Measurements from ENCODE around the gene NOTCH1.

Gene NOTCH1

DNA sequence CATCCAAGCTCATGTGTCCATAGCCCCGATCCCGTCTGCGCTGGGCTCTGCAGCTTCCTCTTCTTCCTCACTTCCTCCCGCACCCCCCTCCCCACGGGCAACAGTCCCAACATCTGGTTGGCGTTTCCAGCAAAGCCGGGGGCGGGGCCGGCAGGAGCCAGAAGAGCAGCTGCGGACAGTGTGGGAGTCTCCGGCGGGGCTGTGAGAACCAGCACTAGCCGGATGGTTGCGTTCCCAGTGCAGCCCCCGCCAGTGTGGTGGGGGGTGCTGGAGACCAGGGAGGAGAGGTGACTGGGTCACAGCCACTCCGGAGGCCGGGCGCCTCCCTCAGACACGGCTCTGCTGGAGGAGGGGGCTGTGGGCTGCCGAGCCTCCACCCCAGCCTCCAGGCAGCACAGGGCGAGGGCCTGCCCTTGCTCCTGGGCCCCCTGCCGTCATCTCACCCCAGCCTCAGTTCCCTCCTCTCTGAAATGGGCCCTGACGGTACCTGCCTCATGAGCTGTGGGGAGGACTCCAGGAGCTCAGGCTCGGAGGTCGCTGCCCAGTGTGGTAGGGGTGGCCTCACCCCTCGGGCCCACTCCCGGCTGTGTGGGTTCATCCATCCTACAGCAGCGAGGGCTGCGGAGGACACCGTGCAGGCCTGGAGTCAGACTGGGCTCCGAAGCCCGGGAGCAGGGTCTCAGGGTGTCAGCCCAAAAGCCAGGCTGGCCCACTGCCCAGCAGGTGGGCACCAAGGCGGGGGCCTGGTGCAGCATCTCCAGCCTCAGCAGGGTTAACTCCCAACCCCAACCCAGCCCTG lies 41.5 kb upstream of the NOTCH1 start:
- TF ChIP-seq FOXP2 (optimal IDR thresholded peaks at IDR 0.05; ENCODE audit: borderline replicate concordance, extremely low read depth, extremely low read length, insufficient read depth), result no peak
- TF ChIP-seq SIN3A (IDR thresholded peaks at IDR 0.05; ENCODE audit: borderline replicate concordance, insufficient read depth, low read length), result 0 out of 2 replicates have a peak, but pooled peaks have one; percentile 55
- TF ChIP-seq, protein P1, sequence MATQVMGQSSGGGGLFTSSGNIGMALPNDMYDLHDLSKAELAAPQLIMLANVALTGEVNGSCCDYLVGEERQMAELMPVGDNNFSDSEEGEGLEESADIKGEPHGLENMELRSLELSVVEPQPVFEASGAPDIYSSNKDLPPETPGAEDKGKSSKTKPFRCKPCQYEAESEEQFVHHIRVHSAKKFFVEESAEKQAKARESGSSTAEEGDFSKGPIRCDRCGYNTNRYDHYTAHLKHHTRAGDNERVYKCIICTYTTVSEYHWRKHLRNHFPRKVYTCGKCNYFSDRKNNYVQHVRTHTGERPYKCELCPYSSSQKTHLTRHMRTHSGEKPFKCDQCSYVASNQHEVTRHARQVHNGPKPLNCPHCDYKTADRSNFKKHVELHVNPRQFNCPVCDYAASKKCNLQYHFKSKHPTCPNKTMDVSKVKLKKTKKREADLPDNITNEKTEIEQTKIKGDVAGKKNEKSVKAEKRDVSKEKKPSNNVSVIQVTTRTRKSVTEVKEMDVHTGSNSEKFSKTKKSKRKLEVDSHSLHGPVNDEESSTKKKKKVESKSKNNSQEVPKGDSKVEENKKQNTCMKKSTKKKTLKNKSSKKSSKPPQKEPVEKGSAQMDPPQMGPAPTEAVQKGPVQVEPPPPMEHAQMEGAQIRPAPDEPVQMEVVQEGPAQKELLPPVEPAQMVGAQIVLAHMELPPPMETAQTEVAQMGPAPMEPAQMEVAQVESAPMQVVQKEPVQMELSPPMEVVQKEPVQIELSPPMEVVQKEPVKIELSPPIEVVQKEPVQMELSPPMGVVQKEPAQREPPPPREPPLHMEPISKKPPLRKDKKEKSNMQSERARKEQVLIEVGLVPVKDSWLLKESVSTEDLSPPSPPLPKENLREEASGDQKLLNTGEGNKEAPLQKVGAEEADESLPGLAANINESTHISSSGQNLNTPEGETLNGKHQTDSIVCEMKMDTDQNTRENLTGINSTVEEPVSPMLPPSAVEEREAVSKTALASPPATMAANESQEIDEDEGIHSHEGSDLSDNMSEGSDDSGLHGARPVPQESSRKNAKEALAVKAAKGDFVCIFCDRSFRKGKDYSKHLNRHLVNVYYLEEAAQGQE (IDR thresholded peaks at IDR 0.05; ENCODE audit: insufficient read depth in 1 of 2, low read depth in 2 of 2, low read length in 2 of 2), result peak in 1 of 2 experiments; percentile 33; a peak in 1 of 4 replicates
- no peak for TF ChIP-seq POLR2AphosphoS5 (IDR thresholded peaks at IDR 0.05; ENCODE audit: low read depth, low read length)
- no peak for TF ChIP-seq TAF1 (IDR thresholded peaks at IDR 0.05; ENCODE audit: borderline replicate concordance, insufficient read depth, low read length)

DNA sequence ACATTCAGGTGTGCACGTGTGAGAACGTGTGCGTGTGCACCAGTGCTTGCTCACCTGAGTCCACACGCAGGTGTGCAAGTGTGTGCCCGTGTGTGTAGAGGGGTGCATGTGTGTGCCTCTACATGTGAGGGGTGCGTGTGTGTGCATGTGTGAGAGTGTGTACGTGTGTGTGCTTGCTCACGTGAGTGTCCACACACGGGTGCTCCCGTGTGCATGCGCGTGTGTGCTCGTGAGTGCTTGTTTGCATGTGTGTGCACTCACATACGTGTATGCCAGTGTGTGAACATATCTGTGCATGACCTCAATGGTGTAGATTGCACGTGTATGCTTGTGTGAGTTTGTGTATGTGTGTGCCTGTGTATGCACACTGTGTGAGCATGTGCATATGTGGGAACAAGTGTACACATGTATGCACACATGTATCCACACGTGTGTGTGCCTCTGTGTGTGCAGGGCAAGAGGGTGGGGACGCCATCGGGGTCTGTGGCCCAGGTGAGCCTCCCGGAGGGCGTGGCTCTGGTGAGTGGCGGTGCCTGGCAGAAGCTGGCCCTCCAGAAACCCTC lies 40.6 kb upstream of the NOTCH1 start:
- TF ChIP-seq FOXP2 (optimal IDR thresholded peaks at IDR 0.05; ENCODE audit: borderline replicate concordance, extremely low read depth, extremely low read length, insufficient read depth) (no peak), POLR2AphosphoS5 (IDR thresholded peaks at IDR 0.05; ENCODE audit: low read depth, low read length) (no peak), TAF1 (IDR thresholded peaks at IDR 0.05; ENCODE audit: borderline replicate concordance, insufficient read depth, low read length) (no peak), SIN3A (IDR thresholded peaks at IDR 0.05; ENCODE audit: borderline replicate concordance, insufficient read depth, low read length) (no peak)
- TF ChIP-seq, protein P1 (IDR thresholded peaks at IDR 0.05; ENCODE audit: insufficient read depth in 1 of 2, low read depth in 2 of 2, low read length in 2 of 2), result no peak

DNA sequence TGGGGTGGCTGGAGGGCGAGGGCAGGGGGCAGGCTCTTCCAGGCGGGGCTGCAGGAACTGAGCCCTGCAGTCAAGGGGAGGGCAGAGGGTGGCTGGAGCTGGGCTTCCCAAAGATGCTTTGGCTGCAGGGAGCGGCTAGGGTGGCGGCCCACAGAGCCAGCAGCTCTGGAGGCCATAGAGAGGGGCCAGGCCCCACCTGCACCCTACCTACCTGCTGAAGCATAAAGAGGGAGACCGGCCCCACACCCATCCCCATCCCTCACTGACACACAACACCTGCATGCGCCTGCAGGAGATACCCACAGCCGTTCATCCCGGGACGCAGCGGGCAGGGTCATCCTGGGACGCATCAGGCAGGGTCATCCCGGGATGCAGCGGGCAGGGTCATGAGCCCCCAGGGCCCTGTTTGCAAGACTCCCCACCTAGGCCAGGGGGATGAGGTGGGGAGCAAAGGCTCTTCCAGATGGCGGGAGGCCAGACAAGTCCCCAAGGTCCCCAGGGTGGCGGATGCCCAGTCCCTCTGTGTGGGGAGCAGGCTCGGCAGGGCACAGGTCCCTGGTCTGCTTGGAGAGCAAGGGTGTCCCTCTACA lies 39.8 kb upstream of the NOTCH1 start:
- TF ChIP-seq FOXP2 (optimal IDR thresholded peaks at IDR 0.05; ENCODE audit: borderline replicate concordance, extremely low read depth, extremely low read length, insufficient read depth) (no peak), SIN3A (IDR thresholded peaks at IDR 0.05; ENCODE audit: borderline replicate concordance, insufficient read depth, low read length) (no peak), POLR2AphosphoS5 (IDR thresholded peaks at IDR 0.05; ENCODE audit: low read depth, low read length) (no peak), TAF1 (IDR thresholded peaks at IDR 0.05; ENCODE audit: borderline replicate concordance, insufficient read depth, low read length) (no peak)
- TF ChIP-seq, protein P1 (IDR thresholded peaks at IDR 0.05; ENCODE audit: insufficient read depth in 1 of 2, low read depth in 2 of 2, low read length in 2 of 2), result no peak

DNA sequence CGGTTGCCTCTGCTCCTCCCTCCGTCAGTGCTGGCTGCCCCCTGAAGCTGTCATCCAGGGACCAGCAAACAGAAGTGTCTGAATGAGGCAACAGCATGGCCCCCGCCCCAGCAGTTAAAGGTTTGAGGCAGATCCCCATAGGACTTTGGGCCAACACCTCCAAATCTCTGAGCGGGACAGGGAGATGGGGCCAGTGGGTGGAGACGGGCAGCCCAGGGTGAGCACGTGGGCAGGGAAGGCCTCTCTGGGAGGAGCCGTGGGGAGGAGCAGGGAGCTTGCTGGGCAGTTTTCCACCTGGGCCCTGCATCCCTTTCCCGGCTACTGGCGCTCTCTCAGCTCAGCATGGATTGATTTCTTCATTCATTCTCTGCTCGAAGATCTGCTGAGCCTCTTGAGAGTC lies 39.1 kb upstream of the NOTCH1 start:
- TF ChIP-seq TAF1 (IDR thresholded peaks at IDR 0.05; ENCODE audit: borderline replicate concordance, insufficient read depth, low read length) (no peak), POLR2AphosphoS5 (IDR thresholded peaks at IDR 0.05; ENCODE audit: low read depth, low read length) (no peak), FOXP2 (optimal IDR thresholded peaks at IDR 0.05; ENCODE audit: borderline replicate concordance, extremely low read depth, extremely low read length, insufficient read depth) (no peak), SIN3A (IDR thresholded peaks at IDR 0.05; ENCODE audit: borderline replicate concordance, insufficient read depth, low read length) (no peak)
- TF ChIP-seq, protein P1 (IDR thresholded peaks at IDR 0.05; ENCODE audit: insufficient read depth in 1 of 2, low read depth in 2 of 2, low read length in 2 of 2), result no peak
